Bronchial epithelial cell (primary cell): ENCODE results near the gene SPRYD3. TPM values are rescaled to one million over a fixed set of nuclear protein-coding genes. Genes with fewer than 3 reads are reported as not detected.

Experiments used
- DNase-seq: peaks from one replicate; pipeline ENCODE4 v3.0.0-alpha.2; 2010; ENCODE audit warnings: low read depth
- FAIRE-seq: peaks from 2 replicates; lab custom pipeline; 2011; peaks lifted over from hg19 to GRCh38; lab: Jason Lieb, UNC
- H3K27me3 ChIP-seq: 2 replicates; pipeline ENCODE4 v1.5.1; 2011; ENCODE audit warnings: low read length; ENCODE audit not compliant: control insufficient read depth, insufficient read depth
- H3K36me3 ChIP-seq: 2 replicates; pipeline ENCODE4 v1.5.1; 2011; ENCODE audit warnings: low read length; ENCODE audit not compliant: control insufficient read depth, insufficient read depth
- H3K4me3 ChIP-seq: 2 replicates; pipeline ENCODE4 v1.5.1; 2011; ENCODE audit warnings: mild to moderate bottlenecking, low read depth, low read length, control low read depth
- total RNA-seq: library from RNA; depleted of rRNA; stranded (reverse); fragments of >200 nt; gene quantifications from 2 replicates; pipeline ENCODE4 v1.2.1, GENCODE V29; 2014
- TF ChIP-seq, protein P1 (sequence below): IDR thresholded peaks from 2 replicates; pipeline ENCODE4 v1.5.1; 2011; ENCODE audit warnings: mild to moderate bottlenecking, moderate library complexity, low read length, control low read depth, inconsistent platforms; ENCODE audit not compliant: insufficient read depth, severe bottlenecking

SPRYD3 gene
- total RNA-seq, 1 donor from 2014 or later: 18.7 TPM

DNA sequence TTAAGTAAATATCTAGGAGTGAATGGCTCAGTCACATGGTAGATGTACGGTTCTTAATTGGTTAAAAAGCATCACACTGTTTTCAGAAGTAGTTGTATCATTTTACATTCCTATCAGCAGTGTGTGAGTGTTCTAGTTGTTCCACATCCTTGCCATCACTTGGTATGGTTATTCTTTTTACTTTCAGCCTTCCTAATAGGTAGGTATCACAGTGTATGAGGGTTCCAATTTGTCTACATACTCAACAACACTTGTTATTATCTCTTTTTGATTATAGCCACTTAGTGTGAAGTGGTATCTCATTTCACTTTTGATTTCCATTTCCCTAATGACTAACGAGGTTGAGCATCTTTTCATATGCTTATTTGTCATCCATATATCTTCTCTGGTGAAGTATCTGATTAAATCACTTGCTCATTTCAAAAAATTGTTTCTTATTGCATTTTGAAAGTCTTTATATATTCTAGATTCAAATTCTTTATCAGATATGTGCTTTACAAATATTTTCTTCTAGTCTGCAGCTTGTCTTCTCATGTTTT lies 3.5 kb upstream of the SPRYD3 start:
- TF ChIP-seq, protein P1, sequence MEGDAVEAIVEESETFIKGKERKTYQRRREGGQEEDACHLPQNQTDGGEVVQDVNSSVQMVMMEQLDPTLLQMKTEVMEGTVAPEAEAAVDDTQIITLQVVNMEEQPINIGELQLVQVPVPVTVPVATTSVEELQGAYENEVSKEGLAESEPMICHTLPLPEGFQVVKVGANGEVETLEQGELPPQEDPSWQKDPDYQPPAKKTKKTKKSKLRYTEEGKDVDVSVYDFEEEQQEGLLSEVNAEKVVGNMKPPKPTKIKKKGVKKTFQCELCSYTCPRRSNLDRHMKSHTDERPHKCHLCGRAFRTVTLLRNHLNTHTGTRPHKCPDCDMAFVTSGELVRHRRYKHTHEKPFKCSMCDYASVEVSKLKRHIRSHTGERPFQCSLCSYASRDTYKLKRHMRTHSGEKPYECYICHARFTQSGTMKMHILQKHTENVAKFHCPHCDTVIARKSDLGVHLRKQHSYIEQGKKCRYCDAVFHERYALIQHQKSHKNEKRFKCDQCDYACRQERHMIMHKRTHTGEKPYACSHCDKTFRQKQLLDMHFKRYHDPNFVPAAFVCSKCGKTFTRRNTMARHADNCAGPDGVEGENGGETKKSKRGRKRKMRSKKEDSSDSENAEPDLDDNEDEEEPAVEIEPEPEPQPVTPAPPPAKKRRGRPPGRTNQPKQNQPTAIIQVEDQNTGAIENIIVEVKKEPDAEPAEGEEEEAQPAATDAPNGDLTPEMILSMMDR: no peak
- Histone ChIP-seq H3K27me3 (no peaks in the 10 kb centered on the region), H3K36me3 (no peaks in the 10 kb centered on the region), H3K4me3 (no peak overlapping the region)
- FAIRE-seq (no peak), DNase-seq (no peak)

DNA sequence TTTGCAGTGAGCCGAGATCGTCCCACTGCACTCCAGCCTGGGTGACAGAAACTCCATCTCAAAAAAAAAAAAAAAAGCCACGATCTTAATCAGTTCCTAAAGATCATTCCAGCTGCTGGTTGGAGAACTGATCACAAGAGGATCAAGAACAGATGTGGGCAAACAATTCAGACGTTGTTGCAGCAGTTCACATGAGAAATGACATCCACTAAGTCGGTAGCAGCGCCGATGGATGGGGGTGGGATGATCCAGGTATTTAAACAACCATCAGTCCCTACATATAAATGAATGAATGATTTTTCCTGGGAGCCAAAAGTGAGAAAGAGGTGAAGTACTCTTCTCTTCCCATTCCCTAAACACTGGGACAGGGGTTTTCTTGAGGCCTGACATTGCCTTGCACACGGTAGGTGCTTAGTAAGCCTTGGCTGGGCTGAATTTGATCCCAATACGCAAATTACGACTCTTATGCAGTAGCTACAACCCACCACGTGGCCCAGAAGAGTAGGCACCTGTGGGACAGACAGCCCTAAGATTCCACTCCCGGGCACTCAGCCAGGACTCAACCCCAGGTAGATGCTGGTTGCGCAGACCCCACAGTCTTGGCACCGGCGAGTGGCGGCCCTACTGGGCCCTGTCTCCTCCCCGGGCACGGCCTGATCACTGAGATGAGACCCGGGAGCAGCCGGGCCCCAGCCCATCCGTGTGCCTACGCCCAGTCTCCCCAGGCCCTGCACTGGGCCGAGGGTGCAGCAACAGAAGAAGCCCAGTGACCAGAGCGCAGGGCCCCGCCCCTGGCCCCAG lies 565 bp downstream of the SPRYD3 start:
- DNase-seq (peak; percentile 37), FAIRE-seq (no peak)
- H3K4me3 ChIP-seq: peak overlapping the region; percentile 56

DNA sequence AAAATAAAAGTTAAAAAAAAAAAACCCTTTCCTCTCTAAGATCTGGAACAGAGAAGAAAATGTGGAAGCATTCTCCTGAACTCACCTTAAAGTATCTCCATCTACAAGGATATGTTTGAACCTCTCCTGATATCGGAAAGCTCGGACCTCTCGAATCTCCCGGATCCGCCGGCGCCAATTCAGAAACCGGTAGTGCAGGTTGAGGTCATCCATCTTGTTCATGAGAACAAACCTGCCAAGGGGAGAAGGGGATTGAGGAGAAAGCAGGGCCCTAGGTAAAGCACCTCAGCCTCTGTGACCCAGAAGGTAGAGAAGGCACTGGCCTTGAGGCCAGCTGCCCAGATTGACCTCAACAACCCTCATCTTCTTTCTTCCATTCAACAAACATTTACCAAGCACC lies 2.2 kb downstream of the SPRYD3 start:
- DNase-seq (no peak), FAIRE-seq (no peak)
- TF ChIP-seq, protein P1: no peak
- no peaks in the 10 kb centered on the region for H3K27me3 ChIP-seq
- peaks cover 21% of the 10 kb centered on the region for H3K36me3 ChIP-seq
- H3K4me3 ChIP-seq: no peak overlapping the region

More for the DNA sequence above, 565 bp downstream of the SPRYD3 start:
- TF ChIP-seq, protein P1: no peak
- H3K36me3 ChIP-seq: peaks cover 20% of the 10 kb centered on the region
- no peaks in the 10 kb centered on the region for H3K27me3 ChIP-seq

DNA sequence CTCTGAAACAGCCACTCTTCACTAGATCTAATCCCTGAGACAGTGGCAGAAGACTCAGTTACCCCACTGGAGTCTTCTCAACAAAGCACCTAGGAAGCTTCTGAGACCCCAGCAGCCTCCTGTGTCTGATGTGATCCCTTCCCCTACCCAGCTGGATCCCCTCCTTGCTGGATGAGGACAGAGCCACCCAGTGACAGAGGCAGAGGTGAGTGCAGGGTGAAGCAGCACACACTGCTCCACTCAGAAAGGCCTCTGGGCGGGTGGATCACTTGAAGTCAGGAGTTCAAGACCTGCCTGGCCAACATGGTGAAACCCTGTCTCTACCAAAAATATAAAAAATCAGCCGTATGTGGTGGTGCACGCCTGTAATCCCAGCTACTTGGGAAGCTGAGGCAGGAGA lies 2.7 kb downstream of the SPRYD3 start:
- TF ChIP-seq, protein P1: no peak
- no peaks in the 10 kb centered on the region for H3K27me3 ChIP-seq
- H3K36me3 ChIP-seq: peaks cover 21% of the 10 kb centered on the region
- FAIRE-seq (no peak), DNase-seq (no peak)
- H3K4me3 ChIP-seq: no peak overlapping the region

DNA sequence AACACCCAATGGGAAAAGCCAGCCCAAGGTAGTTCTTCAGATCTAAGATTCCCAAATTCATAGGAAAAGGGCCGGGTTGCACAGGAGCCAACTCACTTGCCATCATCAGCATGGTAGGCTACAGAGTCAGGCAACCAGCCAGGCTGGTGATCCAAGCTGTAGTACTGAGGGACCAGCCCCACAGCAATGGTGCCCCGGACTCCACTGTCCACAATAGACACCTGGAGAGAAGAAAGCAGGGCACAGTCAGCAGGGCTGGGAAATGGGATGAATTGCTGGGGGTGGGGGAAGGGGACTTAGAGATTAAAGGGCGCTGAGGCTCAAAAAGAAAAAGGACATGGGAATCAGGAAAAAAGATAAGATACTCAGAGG lies 4.2 kb downstream of the SPRYD3 start:
- Histone ChIP-seq H3K36me3 (peaks cover 23% of the 10 kb centered on the region), H3K4me3 (no peak overlapping the region), H3K27me3 (no peaks in the 10 kb centered on the region)
- no peak for FAIRE-seq
- TF ChIP-seq, protein P1: no peak
- DNase-seq: no peak
